ENCODE results near the gene SLC5A8.

SLC5A8 gene

DNA sequence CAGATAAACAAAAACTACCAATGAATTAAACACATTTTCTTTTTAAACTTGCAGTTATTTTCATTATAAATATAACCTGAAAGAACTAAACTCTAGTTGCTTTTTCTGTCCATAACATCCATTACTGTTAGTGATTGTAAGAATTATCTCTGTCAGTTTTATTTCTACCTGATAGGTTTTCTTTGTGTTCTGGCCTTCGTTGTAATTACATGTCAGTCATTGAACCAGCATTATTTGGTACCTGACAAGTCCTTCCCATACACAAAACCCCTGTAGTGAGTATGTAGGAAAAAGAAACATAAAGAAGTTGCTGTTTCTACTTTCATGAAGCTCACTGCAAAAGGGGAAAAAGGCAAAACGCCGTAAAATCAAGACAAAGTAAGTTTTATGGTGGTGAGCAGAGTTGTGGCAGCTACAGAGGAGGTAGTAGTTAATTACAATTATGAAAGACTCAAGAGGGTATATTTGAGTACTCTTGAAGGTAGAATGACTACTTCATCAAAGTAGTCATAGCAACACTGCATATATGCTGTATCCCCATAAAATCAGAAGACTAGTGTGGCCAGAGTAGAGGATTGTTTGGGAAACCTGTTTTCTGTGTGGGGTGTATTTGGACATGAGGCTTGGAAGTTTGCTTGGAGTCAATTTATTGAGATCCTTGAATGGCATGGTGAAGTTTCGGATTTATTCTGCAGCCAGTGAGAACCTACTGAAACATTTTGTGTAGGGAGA is 102.8 kb downstream of the SLC5A8 start:
- Histone ChIP-seq H3K27me3 (replicated peaks; ENCODE audit: control insufficient read depth, insufficient read depth, low read length) (no peaks in the 10 kb centered on the region; the same call in 1 of the 2 replicates), H3K36me3 (ENCODE audit: control insufficient read depth, insufficient read depth, low read length) (no peaks in the 10 kb centered on the region), H3K4me3 (replicated peaks; ENCODE audit: low read depth, low read length) (no peak overlapping the region)
- TF ChIP-seq, protein P1, sequence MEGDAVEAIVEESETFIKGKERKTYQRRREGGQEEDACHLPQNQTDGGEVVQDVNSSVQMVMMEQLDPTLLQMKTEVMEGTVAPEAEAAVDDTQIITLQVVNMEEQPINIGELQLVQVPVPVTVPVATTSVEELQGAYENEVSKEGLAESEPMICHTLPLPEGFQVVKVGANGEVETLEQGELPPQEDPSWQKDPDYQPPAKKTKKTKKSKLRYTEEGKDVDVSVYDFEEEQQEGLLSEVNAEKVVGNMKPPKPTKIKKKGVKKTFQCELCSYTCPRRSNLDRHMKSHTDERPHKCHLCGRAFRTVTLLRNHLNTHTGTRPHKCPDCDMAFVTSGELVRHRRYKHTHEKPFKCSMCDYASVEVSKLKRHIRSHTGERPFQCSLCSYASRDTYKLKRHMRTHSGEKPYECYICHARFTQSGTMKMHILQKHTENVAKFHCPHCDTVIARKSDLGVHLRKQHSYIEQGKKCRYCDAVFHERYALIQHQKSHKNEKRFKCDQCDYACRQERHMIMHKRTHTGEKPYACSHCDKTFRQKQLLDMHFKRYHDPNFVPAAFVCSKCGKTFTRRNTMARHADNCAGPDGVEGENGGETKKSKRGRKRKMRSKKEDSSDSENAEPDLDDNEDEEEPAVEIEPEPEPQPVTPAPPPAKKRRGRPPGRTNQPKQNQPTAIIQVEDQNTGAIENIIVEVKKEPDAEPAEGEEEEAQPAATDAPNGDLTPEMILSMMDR (IDR thresholded peaks at IDR 0.05; ENCODE audit: insufficient read depth, low read length, poor library complexity, severe bottlenecking): no peak
- DNase-seq (ENCODE audit: extremely low read depth, insufficient read length): no peak
